GM12878 (cell line): ENCODE measurements around the gene TRANK1. TPM values are rescaled to one million over a fixed set of nuclear protein-coding genes. Genes with fewer than 3 reads are reported as not detected.

Experiments
- E2F8 ChIP-seq: fragments of 450-650 bp; IDR thresholded peaks from 2 replicates; pipeline ENCODE4 v1.6.1; 2018; ENCODE audit warnings: mild to moderate bottlenecking, low read depth, moderate library complexity; ENCODE audit not compliant: partially characterized antibody
- E4F1 ChIP-seq: fragments of 450-650 bp; IDR thresholded peaks from 2 replicates; pipeline ENCODE4 v1.6.1; 2018; ENCODE audit warnings: borderline replicate concordance, mild to moderate bottlenecking; ENCODE audit not compliant: partially characterized antibody
- ETV6 ChIP-seq, 2 experiments: fragments of 450-650 bp in 1 of 2; IDR thresholded peaks in 1 of 2; conservative IDR thresholded peaks in 1 of 2; 2 replicates each; pipeline ENCODE4 v1.6.1; 2014; ENCODE audit warnings: antibody characterized with exemption in 1 of 2, borderline replicate concordance in 1 of 2, low read depth in 1 of 2, mild to moderate bottlenecking in 1 of 2, moderate library complexity in 1 of 2
- HDAC6 ChIP-seq: fragments of 200-600 bp; sonication (generic); IDR thresholded peaks from one replicate; pipeline ENCODE4 v1.8.0; 2017; ENCODE audit warnings: antibody characterized with exemption; ENCODE audit not compliant: unreplicated experiment
- NKRF ChIP-seq: fragments of 450-650 bp; conservative IDR thresholded peaks from 2 replicates; pipeline ENCODE4 v1.6.1; 2017; ENCODE audit warnings: mild to moderate bottlenecking, moderate library complexity
- NR2F1 ChIP-seq: fragments of 450-650 bp; conservative IDR thresholded peaks from 2 replicates; pipeline ENCODE4 v1.6.1; 2017; ENCODE audit warnings: mild to moderate bottlenecking
- PAX8 ChIP-seq: fragments of 450-650 bp; IDR thresholded peaks from 2 replicates; pipeline ENCODE4 v1.6.1; 2017; ENCODE audit warnings: mild to moderate bottlenecking, moderate library complexity
- PBX3 ChIP-seq: IDR thresholded peaks from 2 replicates; pipeline ENCODE4 v1.6.1; 2011; ENCODE audit warnings: mild to moderate bottlenecking, low read depth, low read length, moderate library complexity; ENCODE audit not compliant: insufficient replicate concordance
- PML ChIP-seq: IDR thresholded peaks from 2 replicates; pipeline ENCODE4 v1.6.1; 2012; ENCODE audit warnings: low read length, inconsistent platforms
- POLR2AphosphoS5 ChIP-seq: IDR thresholded peaks from 2 replicates; pipeline ENCODE4 v1.6.1; 2011; ENCODE audit warnings: mild to moderate bottlenecking, low read length, inconsistent platforms
- RB1 ChIP-seq: fragments of 450-650 bp; formaldehyde crosslinking; IDR thresholded peaks from 2 replicates; pipeline ENCODE4 v1.6.1; 2017; ENCODE audit warnings: mild to moderate bottlenecking, borderline replicate concordance
- RBBP5 ChIP-seq: fragments of 200-600 bp; sonication (generic); conservative IDR thresholded peaks from 2 replicates; pipeline ENCODE4 v1.6.1; 2016
- SKIL ChIP-seq: fragments of 450-650 bp; IDR thresholded peaks from 2 replicates; pipeline ENCODE4 v1.6.1; 2017; ENCODE audit warnings: mild to moderate bottlenecking, low read depth, inconsistent platforms; ENCODE audit not compliant: poor library complexity, severe bottlenecking
- TCF3 ChIP-seq: IDR thresholded peaks from 2 replicates; pipeline ENCODE4 v1.6.1; 2012; ENCODE audit warnings: low read depth, mild to moderate bottlenecking, low read length, borderline replicate concordance; ENCODE audit not compliant: insufficient read depth
- USF2 ChIP-seq: IDR thresholded peaks from 2 replicates; pipeline ENCODE4 v1.6.1; 2011; ENCODE audit warnings: low read depth, low read length, improper control_type of control experiment, borderline replicate concordance
- polyA plus RNA-seq, 11 experiments: library from polyadenylated mRNA; depleted of rRNA in 4 of 11; unstranded in 6 of 11; stranded (reverse) in 5 of 11; fragments of >200 nt; fragmentation: Nextera tagmentation in 4 of 11; fragmentation: Illumina TruSeq in 1 of 11; extraction: Ambion mirVana in 4 of 11; extraction: Trizol in 1 of 11; gene quantifications; 1 replicate in 1 of 11; 2 replicates in 10 of 11; pipeline versions ENCODE4 v1.2.1 to v1.2.3, GENCODE V29; 2011 to 2016; ENCODE audit warnings: inconsistent platforms in 2 of 11, missing spikeins in 2 of 11, low read depth in 1 of 11
- total RNA-seq, 4 experiments: library from RNA; depleted of rRNA in 3 of 4; stranded (reverse); fragments of >200 nt in 3 of 4; fragmentation: Illumina TruSeq in 1 of 4; extraction: Trizol in 1 of 4; gene quantifications; 2 replicates each; pipeline versions ENCODE4 v1.2.1 to v1.2.3, GENCODE V29; 2013 to 2021

Gene TRANK1
- total and polyA plus RNA-seq, 10 of the 15 experiments (the other 5 are each of a cell fraction or from before 2014, with no cell fraction given), result 0.46 to 8.8 (median 1.1) TPM

- TF ChIP-seq E4F1 (peak; percentile 61), PBX3 (peak; percentile 99), SKIL (peak; percentile 60), HDAC6 (peak; percentile 63), NKRF (peak; percentile 95), ETV6 (conservative IDR thresholded peaks at IDR 0.05 in 1 of 2, IDR thresholded peaks at IDR 0.05 in 1 of 2; ENCODE audit: borderline replicate concordance in 1 of 2, low read depth in 1 of 2) (no peak), USF2 (peak; percentile 43; the same call in 1 of the 2 replicates), RB1 (peak; percentile 100), RBBP5 (no peak), PAX8 (0 out of 2 replicates have a peak, but pooled peaks have one; percentile 72), E2F8 (peak; percentile 99), NR2F1 (no peak; the same call in 1 of the 2 replicates), POLR2AphosphoS5 (peak; percentile 88), PML (peak; percentile 93), TCF3 (no peak)
These were observed 48.8 kb upstream of the TRANK1 start, which contains the start of gene MLH1 (continued) for GRCh38 chr3:36993326-36994283.
